Measurements from ENCODE around the gene DVL1. TPM values are rescaled to one million over a fixed set of nuclear protein-coding genes. Genes with fewer than 3 reads are reported as not detected.

The DVL1 gene
- total RNA-seq, 1 experiment from 2014 or later: 71.0 TPM

DNA sequence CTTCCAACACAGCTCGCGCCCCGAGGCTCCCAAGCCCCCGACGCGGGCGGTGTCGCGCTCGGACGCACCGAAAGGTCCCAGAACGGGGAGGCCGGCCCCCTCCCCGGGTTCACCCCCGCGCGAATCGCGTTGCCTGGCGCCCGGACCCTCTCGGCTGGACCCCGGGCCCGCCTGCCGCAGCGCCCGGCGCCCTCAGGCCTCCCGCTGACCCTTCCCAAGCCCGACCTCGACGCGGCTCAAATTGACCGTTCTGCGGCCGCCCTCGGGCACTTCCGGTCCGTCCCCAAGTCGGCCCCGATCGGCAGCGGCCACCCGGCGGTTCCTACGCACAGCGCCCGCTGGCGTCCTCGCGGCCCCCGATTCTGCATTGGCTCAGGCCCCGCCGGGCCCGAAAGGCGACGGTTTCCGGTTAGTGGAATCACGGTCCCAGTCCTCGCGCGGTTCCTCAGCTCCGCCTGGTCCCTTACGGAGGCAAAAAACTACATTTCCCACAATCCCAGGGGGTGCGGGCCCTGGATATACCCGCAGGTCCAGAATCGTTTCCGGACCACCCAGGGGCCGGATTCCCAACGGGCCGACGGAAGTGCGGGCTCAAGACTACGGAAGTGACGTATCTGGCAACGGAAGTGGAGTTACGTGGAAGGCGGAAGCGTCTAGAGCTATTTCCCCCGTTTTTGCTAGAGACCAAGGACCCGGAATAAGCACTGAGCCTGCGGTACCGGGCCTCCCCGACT is 25.9 kb upstream of the DVL1 start, which contains the start of gene AURKAIP1:
Gene AURKAIP1 (minus strand): TSS at position 279 of the 734 bp plus-strand sequence. CDS start 451 bp downstream, outside the sequence.
- H3K4me3 Mint-ChIP-seq: peak within 1 kb of the TSS; percentile 83 to 88
- Histone ChIP-seq H3K4ac (ENCODE audit: low read depth, low read length) (no peak within 1 kb of the TSS; the same call in 1 of the 2 replicates), H2BK12ac (ENCODE audit: insufficient read length, low read depth, low read length) (no peak within 1 kb of the TSS), H2BK120ac (ENCODE audit: low read depth, low read length, poor library complexity, severe bottlenecking) (no peak within 1 kb of the TSS), H3T11ph (ENCODE audit: low read length) (no peak within 1 kb of the TSS), H3K27me3 (ENCODE audit: insufficient read depth, low read length) (no peaks in the 10 kb centered on the region), H3K27ac (ENCODE audit: insufficient read length, low read depth, low read length) (no peak within 1 kb of the TSS), H3K9me3 (ENCODE audit: control insufficient read depth, low read depth, low read length) (no peaks in the 10 kb centered on the region), H2BK20ac (ENCODE audit: low read depth, low read length, poor library complexity, severe bottlenecking) (no peak within 1 kb of the TSS), H3K23me2 (ENCODE audit: insufficient read length, low read depth, low read length, poor library complexity, severe bottlenecking) (peaks cover 10% of the 10 kb centered on the region), H3K14ac (ENCODE audit: insufficient read depth, low read length) (0 out of 2 replicates have a peak within 1 kb of the TSS, but pooled peaks have one; percentile 43), H2BK15ac (ENCODE audit: low read depth, low read length) (no peak within 1 kb of the TSS), H3K79me1 (ENCODE audit: insufficient read depth, low read depth, low read length, poor library complexity, severe bottlenecking) (peaks cover 13% of the 10 kb centered on the region), H3K4me1 (ENCODE audit: insufficient read depth, low read length) (no peaks in the 10 kb centered on the region; the same call in 1 of the 2 replicates), H3K9ac (ENCODE audit: extremely low read depth, insufficient read length, low read length) (peak within 1 kb of the TSS; percentile 92), H4K91ac (ENCODE audit: insufficient read length, low read depth, low read length) (no peak within 1 kb of the TSS), H4K8ac (replicated peaks; ENCODE audit: insufficient read length, low read depth, low read length) (no peak within 1 kb of the TSS), H3K4me2 (ENCODE audit: insufficient read depth, insufficient read length, low read length) (peak within 1 kb of the TSS; percentile 94), H3K18ac (ENCODE audit: insufficient read length, low read depth, low read length) (peak within 1 kb of the TSS; percentile 21), H2AFZ (ENCODE audit: low read length) (no peak within 1 kb of the TSS), H3K23ac (ENCODE audit: insufficient read length, low read depth, low read length) (no peak within 1 kb of the TSS), H3K56ac (ENCODE audit: insufficient read length, low read depth, low read length) (no peak within 1 kb of the TSS), H4K20me1 (ENCODE audit: control insufficient read depth, insufficient read depth, insufficient read length) (no peaks in the 10 kb centered on the region), H2AK5ac (ENCODE audit: insufficient read length, low read length) (no peak within 1 kb of the TSS), H2BK5ac (ENCODE audit: insufficient read length, low read length) (no peak within 1 kb of the TSS), H3K79me2 (ENCODE audit: insufficient read depth, low read length) (peaks cover 4% of the 10 kb centered on the region; the same call in 1 of the 2 replicates), H4K5ac (ENCODE audit: insufficient read length, low read depth, low read length) (no peak within 1 kb of the TSS)
- H3K27ac Mint-ChIP-seq: peak within 1 kb of the TSS; percentile 95 to 98 (median 96)
- TF ChIP-seq, protein P1, sequence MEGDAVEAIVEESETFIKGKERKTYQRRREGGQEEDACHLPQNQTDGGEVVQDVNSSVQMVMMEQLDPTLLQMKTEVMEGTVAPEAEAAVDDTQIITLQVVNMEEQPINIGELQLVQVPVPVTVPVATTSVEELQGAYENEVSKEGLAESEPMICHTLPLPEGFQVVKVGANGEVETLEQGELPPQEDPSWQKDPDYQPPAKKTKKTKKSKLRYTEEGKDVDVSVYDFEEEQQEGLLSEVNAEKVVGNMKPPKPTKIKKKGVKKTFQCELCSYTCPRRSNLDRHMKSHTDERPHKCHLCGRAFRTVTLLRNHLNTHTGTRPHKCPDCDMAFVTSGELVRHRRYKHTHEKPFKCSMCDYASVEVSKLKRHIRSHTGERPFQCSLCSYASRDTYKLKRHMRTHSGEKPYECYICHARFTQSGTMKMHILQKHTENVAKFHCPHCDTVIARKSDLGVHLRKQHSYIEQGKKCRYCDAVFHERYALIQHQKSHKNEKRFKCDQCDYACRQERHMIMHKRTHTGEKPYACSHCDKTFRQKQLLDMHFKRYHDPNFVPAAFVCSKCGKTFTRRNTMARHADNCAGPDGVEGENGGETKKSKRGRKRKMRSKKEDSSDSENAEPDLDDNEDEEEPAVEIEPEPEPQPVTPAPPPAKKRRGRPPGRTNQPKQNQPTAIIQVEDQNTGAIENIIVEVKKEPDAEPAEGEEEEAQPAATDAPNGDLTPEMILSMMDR (conservative IDR thresholded peaks at IDR 0.05): peak; percentile 42
- peaks cover 5 to 10% of the 10 kb centered on the region in 2 experiments for H3K4me1 Mint-ChIP-seq
- no peaks in the 10 kb centered on the region for H3K9me3 Mint-ChIP-seq
- no peaks in the 10 kb centered on the region for H3K27me3 Mint-ChIP-seq (ENCODE audit: low read depth)
- peaks cover 6 to 20% (median 12%) of the 10 kb centered on the region in 3 experiments for H3K36me3 Mint-ChIP-seq (ENCODE audit: insufficient read depth in 1 of 3, low read depth in 3 of 3)
- no CpG with 5 or more reads among the region's 85 CpGs for WGBS (ENCODE audit: extremely low coverage, insufficient read length, low lambda C conversion rate)
- peak; percentile 99 for DNase-seq
